Astrocyte (in vitro differentiated cells and primary cell): ENCODE data around the gene CLEC1A. TPM values are rescaled to one million over a fixed set of nuclear protein-coding genes. Genes with fewer than 3 reads are reported as not detected.

Source experiments
- DNase-seq: peaks from one replicate; pipeline ENCODE4 v3.0.0-alpha.2; 2010; ENCODE audit warnings: low read depth
- FAIRE-seq: peaks from 2 replicates; lab custom pipeline; 2011; peaks lifted over from hg19 to GRCh38; lab: Jason Lieb, UNC
- H2AFZ ChIP-seq: 2 replicates; pipeline ENCODE4 v1.6.0; 2012; ENCODE audit warnings: low read depth, low read length, inconsistent platforms
- H3K27ac ChIP-seq: 2 replicates; pipeline ENCODE4 v1.5.1; 2011; ENCODE audit warnings: low read depth, low read length, inconsistent platforms
- H3K27me3 ChIP-seq: 2 replicates; pipeline ENCODE4 v1.6.0; 2011; ENCODE audit warnings: low read length, inconsistent platforms; ENCODE audit not compliant: insufficient read depth
- H3K36me3 ChIP-seq: 2 replicates; pipeline ENCODE4 v1.5.1; 2011; ENCODE audit warnings: low read length, inconsistent platforms; ENCODE audit not compliant: insufficient read depth
- H3K4me1 ChIP-seq: 2 replicates; pipeline ENCODE4 v1.5.1; 2011; ENCODE audit warnings: low read length, inconsistent platforms; ENCODE audit not compliant: insufficient read depth
- H3K4me2 ChIP-seq: 2 replicates; pipeline ENCODE4 v1.6.0; 2012; ENCODE audit warnings: low read length, inconsistent platforms
- H3K4me3 ChIP-seq: 2 replicates; pipeline ENCODE4 v1.5.1; 2011; ENCODE audit warnings: low read depth, mild to moderate bottlenecking, low read length, inconsistent platforms; ENCODE audit not compliant: insufficient read depth
- H3K79me2 ChIP-seq: 2 replicates; pipeline ENCODE4 v1.6.0; 2012; ENCODE audit warnings: mild to moderate bottlenecking, low read length, inconsistent platforms; ENCODE audit not compliant: insufficient read depth
- H3K9ac ChIP-seq: 2 replicates; pipeline ENCODE4 v1.6.0; 2012; ENCODE audit warnings: mild to moderate bottlenecking, low read length, inconsistent platforms
- H3K9me3 ChIP-seq: 2 replicates; pipeline ENCODE4 v1.5.1; 2012; ENCODE audit warnings: low read depth, mild to moderate bottlenecking, low read length, inconsistent platforms; ENCODE audit not compliant: insufficient read depth
- H4K20me1 ChIP-seq: 2 replicates; pipeline ENCODE4 v1.6.0; 2012; ENCODE audit warnings: low read length, inconsistent platforms; ENCODE audit not compliant: insufficient read depth
- H3K27ac Mint-ChIP-seq: one replicate; pipeline ENCODE4 v1.8.0; 2021; ENCODE audit warnings: mild to moderate bottlenecking, mixed read lengths; ENCODE audit not compliant: unreplicated experiment
- H3K27me3 Mint-ChIP-seq: one replicate; pipeline ENCODE4 v1.8.0; 2021; ENCODE audit warnings: low read depth, mixed read lengths; ENCODE audit not compliant: unreplicated experiment
- H3K36me3 Mint-ChIP-seq: one replicate; pipeline ENCODE4 v1.8.0; 2021; ENCODE audit warnings: low read depth, mixed read lengths; ENCODE audit not compliant: unreplicated experiment
- H3K4me1 Mint-ChIP-seq: one replicate; pipeline ENCODE4 v1.8.0; 2021; ENCODE audit warnings: low read depth, mixed read lengths; ENCODE audit not compliant: unreplicated experiment
- H3K4me3 Mint-ChIP-seq: one replicate; pipeline ENCODE4 v1.8.0; 2021; ENCODE audit warnings: mild to moderate bottlenecking, moderate library complexity, mixed read lengths; ENCODE audit not compliant: unreplicated experiment
- H3K9me3 Mint-ChIP-seq: one replicate; pipeline ENCODE4 v1.8.0; 2021; ENCODE audit warnings: mild to moderate bottlenecking, mixed read lengths; ENCODE audit not compliant: unreplicated experiment
- EZH2 ChIP-seq: IDR thresholded peaks from 2 replicates; pipeline ENCODE4 v1.6.1; 2012; ENCODE audit warnings: mild to moderate bottlenecking, low read length, inconsistent platforms; ENCODE audit not compliant: insufficient read depth
- total RNA-seq: library from RNA; stranded (reverse); gene quantifications from 2 replicates; pipeline ENCODE4 v1.2.1, GENCODE V29; 2021
- TF ChIP-seq, protein P1 (sequence below): IDR thresholded peaks from 2 replicates; pipeline ENCODE4 v1.5.1; 2011; ENCODE audit warnings: low read depth, mild to moderate bottlenecking, inconsistent platforms, low read length, moderate library complexity; ENCODE audit not compliant: insufficient read depth

CLEC1A gene
- total RNA-seq, 1 donor from 2014 or later: not detected

DNA sequence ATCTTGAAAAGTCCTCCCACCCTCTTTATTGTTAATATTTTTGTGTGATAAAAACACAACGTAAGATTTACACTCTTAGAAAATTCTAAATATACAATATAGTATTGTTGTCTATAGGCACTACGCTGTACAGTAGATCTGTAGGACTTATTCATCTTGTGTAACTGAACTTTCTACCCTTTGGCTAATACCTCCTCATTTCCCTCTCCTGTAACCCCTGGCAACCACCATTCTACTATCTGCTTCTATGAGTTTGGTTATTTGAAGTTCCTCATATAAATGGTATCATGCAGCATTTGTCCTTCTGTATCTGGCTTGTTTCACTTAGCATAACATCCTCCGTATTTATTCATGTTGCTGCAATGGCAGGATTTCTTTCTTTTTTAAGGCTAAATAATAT, 73.5 kb downstream of the CLEC1A start:
- Histone ChIP-seq H3K4me2 (no peak overlapping the region), H3K4me3 (no peak overlapping the region), H3K9ac (no peak overlapping the region), H3K36me3 (no peaks in the 10 kb centered on the region), H3K9me3 (no peaks in the 10 kb centered on the region), H3K27me3 (no peaks in the 10 kb centered on the region), H3K79me2 (no peaks in the 10 kb centered on the region), H3K27ac (no peak overlapping the region), H2AFZ (no peak overlapping the region), H3K4me1 (no peaks in the 10 kb centered on the region), H4K20me1 (no peaks in the 10 kb centered on the region)
- H3K9me3 Mint-ChIP-seq: peaks cover 2% of the 10 kb centered on the region
- no peak overlapping the region for H3K4me3 Mint-ChIP-seq
- no peaks in the 10 kb centered on the region for H3K36me3 Mint-ChIP-seq
- no peak for DNase-seq
- FAIRE-seq: no peak
- TF ChIP-seq EZH2: no peak
- TF ChIP-seq, protein P1, sequence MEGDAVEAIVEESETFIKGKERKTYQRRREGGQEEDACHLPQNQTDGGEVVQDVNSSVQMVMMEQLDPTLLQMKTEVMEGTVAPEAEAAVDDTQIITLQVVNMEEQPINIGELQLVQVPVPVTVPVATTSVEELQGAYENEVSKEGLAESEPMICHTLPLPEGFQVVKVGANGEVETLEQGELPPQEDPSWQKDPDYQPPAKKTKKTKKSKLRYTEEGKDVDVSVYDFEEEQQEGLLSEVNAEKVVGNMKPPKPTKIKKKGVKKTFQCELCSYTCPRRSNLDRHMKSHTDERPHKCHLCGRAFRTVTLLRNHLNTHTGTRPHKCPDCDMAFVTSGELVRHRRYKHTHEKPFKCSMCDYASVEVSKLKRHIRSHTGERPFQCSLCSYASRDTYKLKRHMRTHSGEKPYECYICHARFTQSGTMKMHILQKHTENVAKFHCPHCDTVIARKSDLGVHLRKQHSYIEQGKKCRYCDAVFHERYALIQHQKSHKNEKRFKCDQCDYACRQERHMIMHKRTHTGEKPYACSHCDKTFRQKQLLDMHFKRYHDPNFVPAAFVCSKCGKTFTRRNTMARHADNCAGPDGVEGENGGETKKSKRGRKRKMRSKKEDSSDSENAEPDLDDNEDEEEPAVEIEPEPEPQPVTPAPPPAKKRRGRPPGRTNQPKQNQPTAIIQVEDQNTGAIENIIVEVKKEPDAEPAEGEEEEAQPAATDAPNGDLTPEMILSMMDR: no peak
- no peaks in the 10 kb centered on the region for H3K27me3 Mint-ChIP-seq
- no peaks in the 10 kb centered on the region for H3K4me1 Mint-ChIP-seq
- H3K27ac Mint-ChIP-seq: no peak overlapping the region

GRCh38 chr12:10021342-10021741, 77.4 kb downstream of the CLEC1A start:
- TF ChIP-seq, protein P1: no peak
- TF ChIP-seq EZH2: no peak
- H3K4me1 Mint-ChIP-seq: peaks cover 6% of the 10 kb centered on the region
- H3K36me3 Mint-ChIP-seq: no peaks in the 10 kb centered on the region
- H3K27ac ChIP-seq: no peak overlapping the region
- H3K4me3 Mint-ChIP-seq: no peak overlapping the region
- no peak for FAIRE-seq
- no peaks in the 10 kb centered on the region for H3K4me1 ChIP-seq
- H3K9me3 Mint-ChIP-seq: no peaks in the 10 kb centered on the region
- DNase-seq: no peak
- H3K27ac Mint-ChIP-seq: no peak overlapping the region
- no peaks in the 10 kb centered on the region for H3K9me3 ChIP-seq
- H3K27me3 Mint-ChIP-seq: no peaks in the 10 kb centered on the region
- H3K9ac ChIP-seq: no peak overlapping the region
- H4K20me1 ChIP-seq: no peaks in the 10 kb centered on the region
- H3K4me3 ChIP-seq: no peak overlapping the region
- no peaks in the 10 kb centered on the region for H3K36me3 ChIP-seq
- no peak overlapping the region for H2AFZ ChIP-seq
- no peaks in the 10 kb centered on the region for H3K27me3 ChIP-seq
- H3K4me2 ChIP-seq: no peak overlapping the region
- H3K79me2 ChIP-seq: no peaks in the 10 kb centered on the region

Other genes with a start within 250 kb of the CLEC1A start
- not detected in 2 replicates for gene CLEC2B, start 229.6 kb downstream of the CLEC1A start, total RNA-seq
- not detected in 2 replicates for gene KLRF2, start 217.5 kb downstream of the CLEC1A start, total RNA-seq
- gene CLEC2A, start 166.6 kb downstream of the CLEC1A start, total RNA-seq: 0.84 and 2.0 TPM in 2 replicates
- not detected in 2 replicates for gene CLEC12A, start 127.6 kb downstream of the CLEC1A start, total RNA-seq
- gene CLEC1B, start 99.9 kb downstream of the CLEC1A start, total RNA-seq: not detected in 2 replicates
- 0.14 TPM in 1 of 2 replicates, not detected in the other for gene CLEC12B, start 88.4 kb downstream of the CLEC1A start, total RNA-seq
- not detected in 2 replicates for gene CLEC9A, start 68.3 kb downstream of the CLEC1A start, total RNA-seq
- 1.1 and 1.4 TPM in 2 replicates for gene CLEC7A, start 31.2 kb upstream of the CLEC1A start, total RNA-seq
- 0.96 and 0.98 TPM in 2 replicates for gene OLR1, start 73.1 kb upstream of the CLEC1A start, total RNA-seq
- 0.45 TPM in 1 of 2 replicates, not detected in the other for gene TMEM52B, start 80.0 kb upstream of the CLEC1A start, total RNA-seq
- gene GABARAPL1, start 113.9 kb upstream of the CLEC1A start, total RNA-seq: 108 and 119 TPM in 2 replicates
- 0.45 and 0.91 TPM in 2 replicates for gene KLRD1, start 208.9 kb upstream of the CLEC1A start, total RNA-seq